Esophagus (tissue), 2 donors: ENCODE results near the gene MEF2A. TPM values are rescaled to one million over a fixed set of nuclear protein-coding genes. Genes with fewer than 3 reads are reported as not detected.

Experiments
- H3K27ac ChIP-seq, 2 donors: one replicate each; pipeline ENCODE4 v1.5.1; 2013; ENCODE audit warnings: low read depth in 2 of 2, mild to moderate bottlenecking in 2 of 2, inconsistent platforms in 1 of 2, low read length in 1 of 2, moderate library complexity in 1 of 2
- H3K27me3 ChIP-seq, 2 donors: one replicate each; pipeline ENCODE4 v1.6.1; 2013; ENCODE audit warnings: low read length in 2 of 2, control low read depth in 1 of 2, mild to moderate bottlenecking in 1 of 2; ENCODE audit not compliant: insufficient read depth in 2 of 2, control insufficient read depth in 1 of 2
- H3K36me3 ChIP-seq, 2 donors: one replicate each; pipeline ENCODE4 v1.6.1; 2013; ENCODE audit warnings: low read length in 1 of 2; ENCODE audit not compliant: control insufficient read depth in 2 of 2, insufficient read depth in 2 of 2
- H3K4me1 ChIP-seq, 2 donors: one replicate each; pipeline ENCODE4 v1.6.1; 2013; ENCODE audit warnings: low read length in 1 of 2; ENCODE audit not compliant: control insufficient read depth in 2 of 2, insufficient read depth in 2 of 2
- H3K4me3 ChIP-seq, 2 donors: one replicate each; pipeline ENCODE4 v1.5.1; 2013; ENCODE audit warnings: low read length in 2 of 2, mild to moderate bottlenecking in 2 of 2, low read depth in 1 of 2, moderate library complexity in 1 of 2
- H3K9me3 ChIP-seq, 2 donors: one replicate each; pipeline ENCODE4 v1.6.1; 2013; ENCODE audit warnings: mild to moderate bottlenecking in 2 of 2, low read depth in 1 of 2, low read length in 1 of 2, moderate library complexity in 1 of 2; ENCODE audit not compliant: control insufficient read depth in 2 of 2, insufficient read depth in 1 of 2
- WGBS, 2 donors: extraction: QIAGEN DNeasy Blood & Tissue Kit; methylation state at CpG; one replicate each; pipeline ENCODE4 v1.1.7; 2013; 5-methylcytosine and 5-hydroxymethylcytosine counted together
- polyA plus RNA-seq, 2 donors: library from polyadenylated mRNA; stranded (reverse); fragments of 200-250 nt; gene quantifications; one replicate each; pipeline ENCODE4 v1.2.3, GENCODE V29; 2013
- donor health status: healthy with polysubstance abuse.
- donor health status: Bipolar disorder and iron deficiency.

MEF2A gene
- polyA plus RNA-seq, 2 donors: 7.5 to 8.6 TPM

GRCh38 chr15:99545605-99546004 is 20.2 kb upstream of the MEF2A start:
- Histone ChIP-seq H3K4me1 (no peaks in the 10 kb centered on the region), H3K9me3 (no peaks in the 10 kb centered on the region), H3K36me3 (no peaks in the 10 kb centered on the region), H3K27ac (no peak overlapping the region), H3K4me3 (no peak overlapping the region), H3K27me3 (no peaks in the 10 kb centered on the region)

GRCh38 chr15:99546441-99547100 is 19.2 kb upstream of the MEF2A start:
- WGBS, 2 donors: 70 to 95% methylated on average over 4 of the region's 4 CpGs
- no peak overlapping the region for H3K27ac ChIP-seq
- H3K36me3 ChIP-seq: no peaks in the 10 kb centered on the region
- H3K4me1 ChIP-seq: no peaks in the 10 kb centered on the region
- no peaks in the 10 kb centered on the region for H3K9me3 ChIP-seq
- no peaks in the 10 kb centered on the region for H3K27me3 ChIP-seq
- H3K4me3 ChIP-seq: no peak overlapping the region

- no peaks in the 10 kb centered on the region for H3K27me3 ChIP-seq
- H3K36me3 ChIP-seq: no peaks in the 10 kb centered on the region
- H3K4me1 ChIP-seq: no peaks in the 10 kb centered on the region
- no peak overlapping the region for H3K27ac ChIP-seq
- no peak overlapping the region for H3K4me3 ChIP-seq
- WGBS, 2 donors: 80 to 89% methylated on average over 3 of the region's 3 CpGs
- H3K9me3 ChIP-seq: no peaks in the 10 kb centered on the region
Observed at GRCh38 chr15:99547517-99547916, 18.3 kb upstream of the MEF2A start.

- WGBS, 2 donors: 66 to 94% methylated on average over 5 of the region's 5 CpGs
- H3K4me1 ChIP-seq: no peaks in the 10 kb centered on the region
- no peak overlapping the region for H3K4me3 ChIP-seq
- no peaks in the 10 kb centered on the region for H3K27me3 ChIP-seq
- no peaks in the 10 kb centered on the region for H3K36me3 ChIP-seq
- H3K9me3 ChIP-seq: no peaks in the 10 kb centered on the region
- no peak overlapping the region for H3K27ac ChIP-seq
Observed at GRCh38 chr15:99550077-99550476, 15.7 kb upstream of the MEF2A start.

- Histone ChIP-seq H3K9me3 (no peaks in the 10 kb centered on the region), H3K4me3 (no peak overlapping the region), H3K4me1 (no peaks in the 10 kb centered on the region), H3K27ac (no peak overlapping the region), H3K27me3 (no peaks in the 10 kb centered on the region), H3K36me3 (no peaks in the 10 kb centered on the region)
- WGBS, 2 donors: 93 to 94% methylated on average over 2 of the region's 2 CpGs
Observed at GRCh38 chr15:99552111-99552510, 13.7 kb upstream of the MEF2A start.

GRCh38 chr15:99554880-99555488 is 10.8 kb upstream of the MEF2A start:
- Histone ChIP-seq H3K27ac (no peak overlapping the region), H3K4me1 (no peaks in the 10 kb centered on the region), H3K27me3 (no peaks in the 10 kb centered on the region), H3K4me3 (no peak overlapping the region), H3K9me3 (no peaks in the 10 kb centered on the region), H3K36me3 (no peaks in the 10 kb centered on the region)
- 42 to 74% methylated on average over 5 of the region's 5 CpGs for WGBS, 2 donors

- no peaks in the 10 kb centered on the region for H3K9me3 ChIP-seq
- no peaks in the 10 kb centered on the region for H3K4me1 ChIP-seq
- H3K4me3 ChIP-seq: no peak overlapping the region
- H3K27ac ChIP-seq: no peak overlapping the region
- WGBS, 2 donors: 73 to 94% methylated on average over 5 of the region's 5 CpGs
- H3K36me3 ChIP-seq: no peaks in the 10 kb centered on the region
- H3K27me3 ChIP-seq: no peaks in the 10 kb centered on the region
Observed at GRCh38 chr15:99556011-99556410, 9.8 kb upstream of the MEF2A start.

GRCh38 chr15:99556578-99556977 is 9.2 kb upstream of the MEF2A start:
- Histone ChIP-seq H3K27ac (no peak overlapping the region), H3K4me1 (no peaks in the 10 kb centered on the region), H3K9me3 (no peaks in the 10 kb centered on the region), H3K4me3 (no peak overlapping the region), H3K27me3 (no peaks in the 10 kb centered on the region), H3K36me3 (no peaks in the 10 kb centered on the region)
- WGBS, 2 donors: 96 to 98% methylated on average over 4 of the region's 4 CpGs

GRCh38 chr15:99558084-99558483 is 7.7 kb upstream of the MEF2A start:
- H3K36me3 ChIP-seq: no peaks in the 10 kb centered on the region
- H3K27me3 ChIP-seq: no peaks in the 10 kb centered on the region
- no peak overlapping the region for H3K27ac ChIP-seq
- H3K4me3 ChIP-seq: no peak overlapping the region
- H3K9me3 ChIP-seq: no peaks in the 10 kb centered on the region
- WGBS, 2 donors: 93 to 97% methylated on average over 3 of the region's 3 CpGs
- H3K4me1 ChIP-seq: no peaks in the 10 kb centered on the region

- Histone ChIP-seq H3K9me3 (no peaks in the 10 kb centered on the region), H3K36me3 (no peaks in the 10 kb centered on the region), H3K4me1 (no peaks in the 10 kb centered on the region), H3K27ac (no peak overlapping the region), H3K27me3 (no peaks in the 10 kb centered on the region), H3K4me3 (no peak overlapping the region)
- 84 to 88% methylated on average over 3 of the region's 3 CpGs for WGBS, 2 donors
Observed at GRCh38 chr15:99558571-99558970, 7.2 kb upstream of the MEF2A start.
